GM18508 (cell line): ENCODE data around the gene FOXG1.

ENCODE experiments used
- ATAC-seq: cut with Tn5 transposase; IDR thresholded peaks from one replicate; pipeline ENCODE4 v1.9.1; 2021; ENCODE audit warnings: moderate number of reproducible peaks; ENCODE audit not compliant: insufficient read depth, unreplicated experiment

The FOXG1 gene

DNA sequence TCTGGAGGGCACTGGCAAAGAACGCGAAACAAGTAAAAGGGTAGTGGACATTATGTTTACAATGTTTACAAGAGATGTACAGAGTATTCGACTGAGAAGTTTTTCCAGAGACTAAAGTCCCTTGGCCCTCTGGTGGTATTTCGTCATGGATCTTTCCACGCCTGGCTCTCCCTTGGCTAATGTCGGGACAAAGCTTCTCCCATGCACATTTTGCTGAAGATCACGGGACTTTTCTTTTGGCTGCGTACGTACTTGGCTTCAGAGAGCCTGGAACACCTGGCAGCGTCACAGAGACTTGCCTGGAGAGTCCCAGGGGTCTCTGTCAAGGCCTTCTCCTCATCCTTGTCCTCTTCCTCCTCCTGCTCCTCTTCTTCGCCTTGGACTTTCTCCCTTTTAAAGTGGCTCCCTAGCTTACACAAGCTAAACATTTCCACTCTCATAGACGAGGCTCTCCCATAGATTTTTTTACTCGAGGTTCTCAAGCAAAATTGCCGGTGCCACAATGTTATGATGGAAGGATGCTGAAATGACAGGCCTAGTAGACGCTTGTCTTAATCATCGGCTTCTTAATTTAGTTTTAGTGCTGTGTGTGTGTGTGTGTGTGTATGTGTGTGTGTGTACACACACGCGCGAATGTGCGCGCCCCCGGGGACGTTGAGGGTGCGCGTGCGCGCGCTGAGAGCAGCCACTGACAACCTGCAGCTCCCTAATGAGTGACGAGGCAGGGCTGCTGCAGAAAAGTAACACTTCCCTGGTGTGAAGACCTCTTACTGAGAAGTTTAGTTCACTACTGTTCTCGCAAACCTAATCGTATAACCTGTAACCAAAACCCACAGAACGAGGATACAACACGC is 4.9 kb upstream of the FOXG1 start:
- no peak for ATAC-seq

DNA sequence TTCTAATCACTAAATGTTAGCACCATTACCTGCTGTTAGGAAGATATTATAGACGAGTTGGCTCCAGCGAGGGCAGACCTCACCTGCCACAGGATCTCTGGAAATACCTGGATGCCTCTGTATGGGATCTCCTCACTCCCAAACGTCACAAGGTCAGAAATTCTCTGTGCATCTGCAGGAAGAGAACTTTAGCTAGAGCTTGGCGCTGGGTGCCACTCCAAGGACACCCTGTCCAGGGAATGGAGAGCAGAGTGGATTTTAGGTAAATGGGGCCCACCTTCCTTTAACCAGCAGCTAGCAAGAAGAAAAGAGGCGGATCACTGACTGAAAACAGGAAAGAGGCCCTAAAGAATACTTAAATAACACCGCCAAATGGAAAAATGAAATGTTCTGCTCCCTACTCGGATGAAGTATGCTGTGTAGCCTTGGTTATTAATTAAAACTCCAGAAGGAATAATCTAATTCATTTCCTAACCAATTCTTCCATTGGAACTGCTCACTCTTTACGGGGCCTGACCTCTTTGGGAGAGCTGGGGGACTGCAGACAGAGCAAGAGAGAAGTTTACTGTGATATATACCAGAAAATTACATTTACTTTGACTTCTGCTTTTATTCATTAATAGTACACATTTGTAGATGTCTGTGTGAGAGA is 4.2 kb upstream of the FOXG1 start:
- no peak for ATAC-seq

DNA sequence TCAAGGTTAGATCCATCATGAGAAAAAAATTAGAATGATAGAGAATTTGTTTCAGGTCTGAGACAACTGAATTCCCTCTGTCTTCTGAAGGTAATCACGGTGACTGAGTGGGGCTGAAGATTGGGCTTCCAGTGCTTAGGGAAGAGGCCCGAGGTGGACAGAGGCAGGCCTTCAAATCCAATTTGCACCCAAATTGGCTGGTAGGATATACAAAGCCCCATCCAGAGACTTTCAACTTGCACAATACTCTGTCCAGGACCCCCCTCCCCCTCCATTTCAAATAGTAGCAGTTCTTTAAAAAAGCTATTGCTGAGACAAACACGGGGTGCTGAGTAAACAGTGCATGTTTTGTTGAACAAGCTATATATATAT is 3.6 kb upstream of the FOXG1 start:
- ATAC-seq, result no peak

DNA sequence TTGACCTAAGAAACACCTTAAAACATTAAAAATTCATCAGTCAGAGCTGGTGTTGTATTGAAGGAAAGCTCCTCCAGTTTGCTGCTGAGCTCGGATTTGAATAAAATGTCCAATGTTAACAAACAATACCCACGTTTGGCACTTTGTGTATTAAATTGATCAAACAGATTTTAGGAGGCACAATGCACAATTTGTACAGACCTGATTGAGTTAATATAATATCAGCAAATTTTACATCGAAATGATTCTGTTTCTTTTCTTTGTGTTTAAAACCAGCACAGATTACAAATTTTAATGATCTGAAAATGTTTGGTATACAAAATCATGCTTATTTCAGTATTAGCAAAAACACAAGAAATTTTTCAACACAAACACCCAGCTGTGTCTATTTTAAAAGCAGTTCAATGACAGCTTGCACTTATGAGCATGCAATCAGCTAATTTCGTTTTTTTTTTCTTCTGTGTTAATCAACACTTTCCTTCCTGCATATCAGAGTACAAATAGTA is 2.8 kb upstream of the FOXG1 start:
- no peak for ATAC-seq

DNA sequence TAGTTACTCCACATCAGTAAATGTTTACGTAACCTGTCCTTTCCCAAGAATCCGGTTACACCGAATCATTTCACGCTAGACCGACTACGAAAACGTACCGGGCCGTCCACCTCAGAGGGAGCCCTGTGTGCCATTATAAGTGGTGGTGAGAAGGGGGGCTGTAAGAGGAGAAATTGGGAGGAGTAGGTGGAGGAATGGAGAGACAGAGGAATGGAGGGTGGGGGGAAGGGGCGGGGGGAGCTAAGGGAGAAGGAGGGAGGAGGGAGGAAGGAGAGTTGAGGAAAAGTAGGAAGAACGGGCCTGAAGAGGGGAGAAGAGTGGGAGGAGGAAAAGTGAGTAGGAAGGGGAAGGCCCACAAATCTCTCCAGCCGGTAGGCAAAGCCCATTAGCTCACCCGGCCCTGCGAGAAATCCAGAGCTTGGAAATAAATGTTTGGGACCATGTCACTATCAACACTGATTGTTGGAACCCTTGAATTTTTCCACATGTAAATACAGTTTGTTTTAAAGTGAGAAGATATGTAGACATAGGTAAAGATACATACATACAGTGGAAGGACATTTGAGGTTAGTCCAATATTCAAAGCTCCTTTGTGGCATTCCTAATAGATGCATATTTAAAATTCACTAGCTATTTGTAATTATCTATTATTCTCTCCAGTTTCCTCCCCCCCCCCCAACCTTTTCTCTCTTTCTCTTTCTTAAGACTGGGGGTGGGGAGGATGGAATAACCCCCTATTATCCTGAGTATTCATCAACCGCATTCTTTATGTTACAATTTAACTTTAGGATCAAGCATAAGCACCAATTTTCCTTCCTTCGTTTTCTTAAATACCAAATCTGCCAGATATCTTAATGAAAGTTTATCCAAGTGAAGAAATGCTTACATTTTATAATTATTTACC is 2.1 kb upstream of the FOXG1 start:
- no peak for ATAC-seq

DNA sequence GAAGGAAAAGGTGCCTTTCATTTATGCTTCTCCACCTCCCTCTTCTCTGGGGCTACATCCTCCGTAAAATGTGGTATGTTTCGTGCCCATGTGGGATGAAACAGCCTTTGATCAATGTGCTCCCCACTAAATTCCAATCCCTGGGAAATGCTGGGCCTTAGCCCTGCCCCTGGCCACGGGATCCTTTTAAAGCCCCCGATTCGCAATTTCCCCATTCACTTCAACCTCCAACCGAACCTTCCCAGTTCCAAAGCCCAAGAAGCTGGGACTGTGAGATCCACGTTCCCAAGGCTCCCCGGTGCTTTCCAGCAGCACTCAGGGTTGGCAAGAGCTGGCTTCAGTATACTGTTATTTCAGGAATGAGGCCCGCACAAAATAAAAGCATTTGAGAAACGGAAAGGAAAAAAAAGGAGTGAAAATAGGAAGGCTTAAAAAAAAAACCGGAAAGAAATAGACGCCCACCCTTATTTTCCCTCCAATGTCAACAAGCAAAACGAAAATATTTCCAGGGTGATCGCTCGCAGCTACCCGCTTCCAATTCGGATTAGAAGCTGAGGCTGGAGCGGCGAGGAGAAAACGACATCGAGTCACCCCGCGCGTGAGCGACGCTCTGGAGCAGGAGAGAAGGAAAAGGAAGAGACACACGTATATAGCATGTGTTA is 1.3 kb upstream of the FOXG1 start:
- ATAC-seq, result no peak

DNA sequence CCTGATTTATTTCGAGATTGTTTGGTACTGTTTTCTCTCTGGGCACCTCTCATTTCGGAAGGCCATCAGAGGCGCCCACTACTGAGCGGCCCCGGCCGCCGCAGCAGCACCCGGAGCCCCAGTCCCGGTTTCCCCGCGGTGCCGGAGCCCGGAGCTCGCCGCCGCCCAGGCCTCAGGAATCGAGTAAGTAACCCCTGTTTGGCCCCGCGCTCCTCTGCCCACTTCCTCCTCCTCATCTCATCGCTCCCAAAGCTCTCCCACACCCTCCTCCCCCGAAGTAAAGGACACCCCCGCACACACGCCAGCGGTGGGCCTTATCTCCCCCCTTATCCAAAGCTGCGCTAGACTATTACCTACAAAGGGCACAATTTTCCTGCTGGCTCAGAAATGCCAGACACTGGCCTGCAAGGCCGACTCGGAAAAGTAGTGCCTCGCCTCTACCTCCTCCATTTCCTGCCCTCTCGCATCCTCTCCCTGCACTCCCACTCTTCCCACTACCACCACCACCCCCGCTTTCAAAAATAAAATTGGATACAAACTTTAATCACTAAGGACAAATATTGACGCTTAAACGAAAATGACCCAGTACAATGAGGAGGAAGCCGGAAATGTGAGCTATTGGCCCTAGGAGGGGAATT is 637 bp upstream of the FOXG1 start:
- no peak for ATAC-seq

DNA sequence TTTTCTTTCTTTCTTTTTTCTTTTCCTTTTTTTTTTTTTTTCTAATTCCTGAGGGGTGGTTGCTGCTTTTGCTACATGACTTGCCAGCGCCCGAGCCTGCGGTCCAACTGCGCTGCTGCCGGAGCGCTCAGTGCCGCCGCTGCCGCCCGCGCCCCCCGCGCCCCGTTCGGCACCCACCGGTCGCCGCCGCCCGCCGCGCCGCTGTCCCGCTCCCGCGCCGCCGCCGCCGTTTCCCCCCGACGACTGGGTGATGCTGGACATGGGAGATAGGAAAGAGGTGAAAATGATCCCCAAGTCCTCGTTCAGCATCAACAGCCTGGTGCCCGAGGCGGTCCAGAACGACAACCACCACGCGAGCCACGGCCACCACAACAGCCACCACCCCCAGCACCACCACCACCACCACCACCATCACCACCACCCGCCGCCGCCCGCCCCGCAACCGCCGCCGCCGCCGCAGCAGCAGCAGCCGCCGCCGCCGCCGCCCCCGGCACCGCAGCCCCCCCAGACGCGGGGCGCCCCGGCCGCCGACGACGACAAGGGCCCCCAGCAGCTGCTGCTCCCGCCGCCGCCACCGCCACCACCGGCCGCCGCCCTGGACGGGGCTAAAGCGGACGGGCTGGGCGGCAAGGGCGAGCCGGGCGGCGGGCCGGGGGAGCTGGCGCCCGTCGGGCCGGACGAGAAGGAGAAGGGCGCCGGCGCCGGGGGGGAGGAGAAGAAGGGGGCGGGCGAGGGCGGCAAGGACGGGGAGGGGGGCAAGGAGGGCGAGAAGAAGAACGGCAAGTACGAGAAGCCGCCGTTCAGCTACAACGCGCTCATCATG is 654 bp downstream of the FOXG1 start:
- no peak for ATAC-seq

DNA sequence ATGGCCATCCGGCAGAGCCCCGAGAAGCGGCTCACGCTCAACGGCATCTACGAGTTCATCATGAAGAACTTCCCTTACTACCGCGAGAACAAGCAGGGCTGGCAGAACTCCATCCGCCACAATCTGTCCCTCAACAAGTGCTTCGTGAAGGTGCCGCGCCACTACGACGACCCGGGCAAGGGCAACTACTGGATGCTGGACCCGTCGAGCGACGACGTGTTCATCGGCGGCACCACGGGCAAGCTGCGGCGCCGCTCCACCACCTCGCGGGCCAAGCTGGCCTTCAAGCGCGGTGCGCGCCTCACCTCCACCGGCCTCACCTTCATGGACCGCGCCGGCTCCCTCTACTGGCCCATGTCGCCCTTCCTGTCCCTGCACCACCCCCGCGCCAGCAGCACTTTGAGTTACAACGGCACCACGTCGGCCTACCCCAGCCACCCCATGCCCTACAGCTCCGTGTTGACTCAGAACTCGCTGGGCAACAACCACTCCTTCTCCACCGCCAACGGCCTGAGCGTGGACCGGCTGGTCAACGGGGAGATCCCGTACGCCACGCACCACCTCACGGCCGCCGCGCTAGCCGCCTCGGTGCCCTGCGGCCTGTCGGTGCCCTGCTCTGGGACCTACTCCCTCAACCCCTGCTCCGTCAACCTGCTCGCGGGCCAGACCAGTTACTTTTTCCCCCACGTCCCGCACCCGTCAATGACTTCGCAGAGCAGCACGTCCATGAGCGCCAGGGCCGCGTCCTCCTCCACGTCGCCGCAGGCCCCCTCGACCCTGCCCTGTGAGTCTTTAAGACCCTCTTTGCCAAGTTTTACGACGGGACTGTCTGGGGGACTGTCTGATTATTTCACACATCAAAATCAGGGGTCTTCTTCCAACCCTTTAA is 1.5 kb downstream of the FOXG1 start:
- ATAC-seq, result no peak

DNA sequence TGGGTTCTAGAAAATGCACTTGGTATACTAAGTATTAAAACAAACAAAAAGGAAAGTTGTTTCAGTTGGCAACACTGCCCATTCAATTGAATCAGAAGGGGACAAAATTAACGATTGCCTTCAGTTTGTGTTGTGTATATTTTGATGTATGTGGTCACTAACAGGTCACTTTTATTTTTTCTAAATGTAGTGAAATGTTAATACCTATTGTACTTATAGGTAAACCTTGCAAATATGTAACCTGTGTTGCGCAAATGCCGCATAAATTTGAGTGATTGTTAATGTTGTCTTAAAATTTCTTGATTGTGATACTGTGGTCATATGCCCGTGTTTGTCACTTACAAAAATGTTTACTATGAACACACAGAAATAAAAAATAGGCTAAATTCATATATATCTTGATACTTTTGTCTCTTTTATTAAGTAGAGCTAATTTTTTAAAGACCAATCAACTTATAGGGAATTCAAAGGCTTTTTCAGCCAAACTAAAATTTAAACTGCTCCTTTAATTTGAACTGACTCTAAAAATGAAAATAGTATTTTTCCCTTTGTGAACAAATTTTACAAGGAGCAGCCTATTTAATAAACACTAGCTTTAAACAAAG is 2.8 kb downstream of the FOXG1 start:
- ATAC-seq, result no peak

DNA sequence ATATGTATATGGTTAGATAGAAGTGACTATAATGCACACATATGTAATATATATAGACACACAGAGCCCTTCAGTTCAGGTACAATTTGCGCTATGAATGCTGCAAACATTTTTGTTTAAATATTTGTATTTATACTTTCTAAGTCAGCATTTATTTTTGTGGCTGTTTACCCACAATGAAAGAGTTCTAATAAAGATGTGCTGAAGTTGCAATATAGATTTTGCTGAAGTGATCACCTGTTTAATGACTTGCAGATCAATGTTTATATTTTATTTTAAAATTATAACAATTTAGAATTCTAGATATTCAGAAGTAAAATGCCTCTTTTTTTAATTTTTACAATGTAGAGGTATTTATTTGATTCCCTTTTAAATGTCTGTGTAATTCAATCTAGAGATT is 3.5 kb downstream of the FOXG1 start:
- no peak for ATAC-seq

DNA sequence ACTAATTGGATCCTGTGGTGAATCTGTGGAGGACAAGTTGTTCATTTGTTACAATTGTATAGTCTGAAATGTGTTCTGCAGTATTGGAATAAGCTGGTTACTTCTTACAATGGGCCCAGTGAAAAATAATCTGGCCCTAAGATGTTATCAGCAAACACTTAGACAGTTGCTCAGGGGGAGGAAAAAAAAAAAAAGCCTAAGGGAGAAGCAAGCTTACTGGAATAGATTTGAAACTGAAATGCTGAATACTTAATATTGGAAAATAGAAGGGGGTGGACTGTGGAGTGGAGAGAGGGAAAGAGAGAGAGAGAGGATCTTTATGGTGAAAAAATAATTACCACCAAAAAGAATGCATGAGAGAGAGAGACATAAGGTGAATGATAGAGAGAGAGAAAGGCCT is 4.0 kb downstream of the FOXG1 start:
- ATAC-seq, result no peak

DNA sequence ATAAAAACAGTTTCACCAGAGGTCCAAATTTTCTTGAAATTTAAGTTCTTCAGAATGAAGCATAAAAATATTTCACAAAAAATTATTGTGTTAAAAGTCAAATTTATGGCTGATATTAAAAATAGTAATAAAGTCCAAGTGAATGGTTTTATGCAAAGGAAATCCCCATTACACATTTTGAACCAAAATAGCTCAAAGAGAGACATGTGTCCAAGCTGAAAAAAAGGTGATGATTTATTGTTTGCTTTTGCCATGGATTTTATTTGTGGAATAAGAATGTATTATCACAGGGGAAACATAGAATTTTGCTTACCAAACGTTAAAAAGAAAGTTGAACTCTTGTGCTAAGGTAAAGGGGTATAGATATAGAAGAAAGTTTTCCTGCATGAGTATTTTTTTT is 4.6 kb downstream of the FOXG1 start:
- ATAC-seq, result no peak

DNA sequence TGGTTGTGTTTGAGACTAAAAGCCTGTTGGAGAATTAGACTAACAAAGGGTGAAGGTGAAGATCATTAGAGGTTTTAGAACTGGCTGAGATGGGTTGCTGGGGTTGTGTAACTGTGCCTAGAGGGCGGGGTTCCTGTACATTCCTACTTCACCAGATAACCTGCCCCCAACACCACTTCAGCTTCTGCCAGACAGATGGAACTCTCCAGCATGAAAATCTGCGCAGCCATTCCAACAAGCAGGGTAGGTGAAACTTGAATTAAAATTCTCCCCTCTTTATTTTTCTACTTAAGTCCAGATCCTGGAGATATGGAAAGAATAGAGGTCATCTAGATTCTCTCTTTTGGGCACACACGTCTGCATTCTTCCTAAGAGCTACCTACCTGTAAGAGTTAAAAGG is 6.0 kb downstream of the FOXG1 start:
- ATAC-seq, result no peak

DNA sequence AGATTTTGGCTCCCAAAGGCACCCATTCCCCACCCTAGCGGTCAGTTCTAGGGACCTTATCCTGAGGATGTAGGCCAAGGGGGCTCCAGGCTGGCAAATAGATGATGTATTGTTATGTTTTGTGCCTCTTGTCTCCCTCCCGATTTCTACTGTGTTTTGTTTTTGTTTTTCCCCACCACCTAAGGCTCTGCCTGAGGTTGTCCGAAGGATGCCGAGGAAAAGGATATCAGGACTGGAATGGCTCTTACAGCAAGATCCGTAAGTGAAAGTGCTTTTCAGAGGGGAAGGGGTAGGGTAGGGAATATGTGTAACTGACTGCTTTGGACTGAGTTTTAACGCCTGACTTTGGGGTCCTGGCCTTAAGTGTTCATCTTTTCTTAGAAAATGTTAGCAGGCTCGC is 6.6 kb downstream of the FOXG1 start:
- ATAC-seq, result no peak

DNA sequence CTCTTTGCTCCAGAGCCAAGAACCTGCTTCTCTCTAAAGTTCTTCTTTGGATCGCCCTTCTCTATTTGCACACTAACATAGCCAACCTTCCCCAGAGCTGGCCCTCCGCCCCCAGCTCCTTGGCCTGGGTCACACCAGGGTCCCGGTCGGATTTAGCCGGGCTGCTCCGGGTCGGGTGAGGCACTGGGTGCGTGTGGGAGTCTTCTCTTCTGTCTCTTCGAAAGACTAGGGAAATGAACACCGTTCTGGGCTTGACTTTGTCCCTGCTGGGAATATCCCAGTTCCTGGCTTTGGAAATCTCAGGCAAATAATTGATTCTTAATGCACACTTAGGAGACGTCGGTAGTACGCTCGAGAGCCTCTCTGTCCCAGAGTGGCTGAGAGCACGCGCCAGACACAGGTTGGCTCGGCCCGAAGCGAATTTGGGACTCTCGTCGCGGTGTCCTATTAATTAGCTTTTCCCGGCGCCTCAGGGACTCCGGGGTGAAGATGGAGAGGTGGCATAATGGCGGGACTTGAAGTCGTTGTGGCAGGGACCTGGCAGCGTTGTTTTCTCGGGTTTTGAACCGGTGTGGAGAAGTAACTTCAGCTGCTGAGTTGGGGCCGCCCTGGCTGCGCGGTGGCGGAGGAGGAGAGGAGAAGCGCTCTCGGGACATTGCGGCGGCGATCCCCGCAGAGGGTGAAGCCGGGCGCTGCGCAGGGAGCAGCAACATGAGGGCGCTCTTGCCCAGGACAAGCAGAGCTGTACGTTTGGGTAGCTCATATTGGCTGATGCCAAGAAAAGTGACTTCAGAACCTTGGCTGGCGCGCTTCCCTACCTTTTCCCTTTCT is 7.5 kb downstream of the FOXG1 start:
- ATAC-seq, result no peak
